Liver (tissue), 9 donors: Measurements from ENCODE around the gene MIER3. TPM values are rescaled to one million over a fixed set of nuclear protein-coding genes. Genes with fewer than 3 reads are reported as not detected.

Experiments
- DNase-seq: peaks from one replicate; pipeline ENCODE4 v3.0.0-alpha.2; 2017; ENCODE audit warnings: low spot score
- H3K27ac ChIP-seq, 2 donors: one replicate each; pipeline ENCODE4 v1.7.0; 2013; ENCODE audit warnings: inconsistent platforms in 2 of 2, low read length in 2 of 2, control low read depth in 1 of 2, low read depth in 1 of 2, mild to moderate bottlenecking in 1 of 2
- H3K27me3 ChIP-seq, 4 donors: one replicate each; pipeline versions ENCODE4 v1.6.1 to v1.7.0; 2013; ENCODE audit warnings: low read length in 3 of 4, inconsistent platforms in 1 of 4, mild to moderate bottlenecking in 1 of 4, moderate library complexity in 1 of 4; ENCODE audit not compliant: control insufficient read depth in 4 of 4, insufficient read depth in 4 of 4
- H3K36me3 ChIP-seq, 4 donors: one replicate each; pipeline versions ENCODE4 v1.6.1 to v1.7.0; 2013; ENCODE audit warnings: low read length in 3 of 4, mild to moderate bottlenecking in 3 of 4, low read depth in 1 of 4, moderate library complexity in 1 of 4; ENCODE audit not compliant: control insufficient read depth in 4 of 4, insufficient read depth in 3 of 4
- H3K4me1 ChIP-seq, 4 donors: one replicate each; pipeline versions ENCODE4 v1.6.1 to v1.7.0; 2013; ENCODE audit warnings: low read length in 3 of 4, mild to moderate bottlenecking in 3 of 4, moderate library complexity in 1 of 4; ENCODE audit not compliant: control insufficient read depth in 4 of 4, insufficient read depth in 4 of 4
- H3K4me3 ChIP-seq, 3 donors: one replicate each; pipeline versions ENCODE4 v1.6.1 to v1.7.0; 2013; ENCODE audit warnings: low read length in 3 of 3, control low read depth in 1 of 3, low read depth in 1 of 3, mild to moderate bottlenecking in 1 of 3
- H3K9ac ChIP-seq, 2 donors: one replicate each; pipeline ENCODE4 v1.7.0; 2013; ENCODE audit warnings: low read length in 2 of 2, mild to moderate bottlenecking in 2 of 2, moderate library complexity in 2 of 2, control low read depth in 1 of 2, low read depth in 1 of 2
- H3K9me3 ChIP-seq, 4 donors: one replicate each; pipeline versions ENCODE4 v1.6.1 to v1.7.0; 2013; ENCODE audit warnings: low read length in 3 of 4; ENCODE audit not compliant: control insufficient read depth in 4 of 4
- EGR1 ChIP-seq, 2 donors: IDR thresholded peaks; 2 replicates each; pipeline ENCODE4 v1.6.1; 2016 to 2018; ENCODE audit warnings: antibody characterized with exemption in 2 of 2, low read depth in 2 of 2
- HNF4A ChIP-seq, 2 donors: conservative IDR thresholded peaks; 2 replicates each; pipeline ENCODE4 v1.6.1; 2016; ENCODE audit warnings: antibody characterized with exemption in 2 of 2, mild to moderate bottlenecking in 2 of 2
- JUND ChIP-seq, 2 donors: IDR thresholded peaks; 2 replicates each; pipeline ENCODE4 v1.6.1; 2016; ENCODE audit warnings: antibody characterized with exemption in 2 of 2
- RXRA ChIP-seq, 2 donors: IDR thresholded peaks; 2 replicates each; pipeline ENCODE4 v1.6.1; 2017 to 2018; ENCODE audit warnings: antibody characterized with exemption in 2 of 2, mild to moderate bottlenecking in 1 of 2
- SP1 ChIP-seq: IDR thresholded peaks from 2 replicates; pipeline ENCODE4 v1.6.1; 2018; ENCODE audit warnings: antibody characterized with exemption, mild to moderate bottlenecking
- TAF1 ChIP-seq: conservative IDR thresholded peaks from 2 replicates; pipeline ENCODE4 v1.6.1; 2016; ENCODE audit warnings: antibody characterized with exemption, mild to moderate bottlenecking
- ZBTB33 ChIP-seq: IDR thresholded peaks from 2 replicates; pipeline ENCODE4 v1.6.1; 2016; ENCODE audit warnings: antibody characterized with exemption
- WGBS: extraction: QIAGEN DNeasy Blood & Tissue Kit; methylation state at CpG from one replicate; pipeline ENCODE4 v1.1.7; 2013; 5-methylcytosine and 5-hydroxymethylcytosine counted together
- polyA plus RNA-seq, 2 donors: library from polyadenylated mRNA; stranded (reverse) in 1 of 2; unstranded in 1 of 2; fragments of 200-250 nt in 1 of 2; fragments of >200 nt in 1 of 2; fragmentation: Nextera tagmentation in 1 of 2; extraction: Ambion mirVana in 1 of 2; gene quantifications; one replicate each; pipeline versions ENCODE4 v1.2.1 to v1.2.3, GENCODE V29; 2013 to 2015
- total RNA-seq, 2 donors: library from RNA; depleted of rRNA; stranded (reverse); fragments of >200 nt; gene quantifications; one replicate each; pipeline ENCODE4 v1.2.3, GENCODE V29; 2014
- TF ChIP-seq, protein P1 (sequence below): IDR thresholded peaks from 2 replicates; pipeline ENCODE4 v1.6.1; 2016; ENCODE audit warnings: antibody characterized with exemption, mild to moderate bottlenecking
- donor health status: healthy.
- donor health status: healthy.
- donor health status: healthy.
- donor health status: healthy.
- donor health status: healthy.

The MIER3 gene
- total and polyA plus RNA-seq, 4 donors = 4.1 to 15.5 (median 8.1) TPM

GRCh38 chr5:56974241-56974640 is 22.3 kb upstream of the MIER3 start (continued):
- TF ChIP-seq, protein P1, sequence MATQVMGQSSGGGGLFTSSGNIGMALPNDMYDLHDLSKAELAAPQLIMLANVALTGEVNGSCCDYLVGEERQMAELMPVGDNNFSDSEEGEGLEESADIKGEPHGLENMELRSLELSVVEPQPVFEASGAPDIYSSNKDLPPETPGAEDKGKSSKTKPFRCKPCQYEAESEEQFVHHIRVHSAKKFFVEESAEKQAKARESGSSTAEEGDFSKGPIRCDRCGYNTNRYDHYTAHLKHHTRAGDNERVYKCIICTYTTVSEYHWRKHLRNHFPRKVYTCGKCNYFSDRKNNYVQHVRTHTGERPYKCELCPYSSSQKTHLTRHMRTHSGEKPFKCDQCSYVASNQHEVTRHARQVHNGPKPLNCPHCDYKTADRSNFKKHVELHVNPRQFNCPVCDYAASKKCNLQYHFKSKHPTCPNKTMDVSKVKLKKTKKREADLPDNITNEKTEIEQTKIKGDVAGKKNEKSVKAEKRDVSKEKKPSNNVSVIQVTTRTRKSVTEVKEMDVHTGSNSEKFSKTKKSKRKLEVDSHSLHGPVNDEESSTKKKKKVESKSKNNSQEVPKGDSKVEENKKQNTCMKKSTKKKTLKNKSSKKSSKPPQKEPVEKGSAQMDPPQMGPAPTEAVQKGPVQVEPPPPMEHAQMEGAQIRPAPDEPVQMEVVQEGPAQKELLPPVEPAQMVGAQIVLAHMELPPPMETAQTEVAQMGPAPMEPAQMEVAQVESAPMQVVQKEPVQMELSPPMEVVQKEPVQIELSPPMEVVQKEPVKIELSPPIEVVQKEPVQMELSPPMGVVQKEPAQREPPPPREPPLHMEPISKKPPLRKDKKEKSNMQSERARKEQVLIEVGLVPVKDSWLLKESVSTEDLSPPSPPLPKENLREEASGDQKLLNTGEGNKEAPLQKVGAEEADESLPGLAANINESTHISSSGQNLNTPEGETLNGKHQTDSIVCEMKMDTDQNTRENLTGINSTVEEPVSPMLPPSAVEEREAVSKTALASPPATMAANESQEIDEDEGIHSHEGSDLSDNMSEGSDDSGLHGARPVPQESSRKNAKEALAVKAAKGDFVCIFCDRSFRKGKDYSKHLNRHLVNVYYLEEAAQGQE = no peak
- no peak for TF ChIP-seq TAF1
- TF ChIP-seq EGR1 (IDR thresholded peaks at IDR 0.05; ENCODE audit: low read depth in 2 of 2) = no peak
- TF ChIP-seq SP1 = no peak

GRCh38 chr5:56973473-56973872 is 21.6 kb upstream of the MIER3 start:
- Histone ChIP-seq H3K4me1 (no peaks in the 10 kb centered on the region), H3K27me3 (no peaks in the 10 kb centered on the region), H3K9me3 (no peaks in the 10 kb centered on the region), H3K27ac (no peak overlapping the region), H3K9ac (no peak overlapping the region), H3K4me3 (no peak overlapping the region), H3K36me3 (no peaks in the 10 kb centered on the region)
- TF ChIP-seq HNF4A (conservative IDR thresholded peaks at IDR 0.05) = no peak
- TF ChIP-seq ZBTB33 = no peak
- TF ChIP-seq TAF1 = no peak
- no peak for TF ChIP-seq JUND (IDR thresholded peaks at IDR 0.05)
- TF ChIP-seq RXRA (IDR thresholded peaks at IDR 0.05) = no peak
- DNase-seq = no peak
- WGBS = 69% methylated on average over 6 of the region's 6 CpGs

GRCh38 chr5:56971275-56971674 is 19.4 kb upstream of the MIER3 start:
- Histone ChIP-seq H3K27ac (no peak overlapping the region), H3K36me3 (no peaks in the 10 kb centered on the region), H3K27me3 (no peaks in the 10 kb centered on the region), H3K9ac (no peak overlapping the region), H3K4me3 (no peak overlapping the region), H3K9me3 (no peaks in the 10 kb centered on the region), H3K4me1 (no peaks in the 10 kb centered on the region)
- no peak for DNase-seq
- 67% methylated on average over 3 of the region's 3 CpGs for WGBS
- TF ChIP-seq, protein P1 = no peak
